PC-9 (cell line): Measurements from ENCODE around the gene ALG5.

Experiments
- EZH2 ChIP-seq: fragments of 200-600 bp; sonication (generic); IDR thresholded peaks from 2 replicates; pipeline ENCODE4 v1.8.0; 2017; ENCODE audit warnings: antibody characterized with exemption, low read depth
- TF ChIP-seq, protein P1 (sequence below): fragments of 200-600 bp; sonication (generic); conservative IDR thresholded peaks from 2 replicates; pipeline ENCODE4 v1.6.1; 2017; ENCODE audit warnings: mixed run types, antibody characterized with exemption, mild to moderate bottlenecking, moderate library complexity

DNA sequence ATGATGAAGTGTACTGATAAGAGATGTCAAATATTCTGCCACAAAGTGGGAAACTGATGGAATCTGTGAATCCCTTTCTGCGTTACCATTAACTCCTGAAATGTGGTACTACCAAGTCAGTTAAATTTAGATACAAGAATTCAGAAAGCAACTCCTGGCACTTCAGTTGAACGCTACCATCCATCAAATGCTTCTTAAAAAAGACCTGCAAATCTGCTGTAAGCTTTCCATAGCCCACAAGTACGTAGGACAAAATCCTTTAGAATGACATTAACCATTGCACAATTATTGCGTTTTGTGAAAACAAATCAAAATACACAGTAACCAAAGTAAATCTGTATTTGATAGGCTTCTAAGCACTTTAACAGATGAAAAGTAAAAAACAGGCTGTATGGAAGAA is 84.5 kb downstream of the ALG5 start:
- TF ChIP-seq, protein P1, sequence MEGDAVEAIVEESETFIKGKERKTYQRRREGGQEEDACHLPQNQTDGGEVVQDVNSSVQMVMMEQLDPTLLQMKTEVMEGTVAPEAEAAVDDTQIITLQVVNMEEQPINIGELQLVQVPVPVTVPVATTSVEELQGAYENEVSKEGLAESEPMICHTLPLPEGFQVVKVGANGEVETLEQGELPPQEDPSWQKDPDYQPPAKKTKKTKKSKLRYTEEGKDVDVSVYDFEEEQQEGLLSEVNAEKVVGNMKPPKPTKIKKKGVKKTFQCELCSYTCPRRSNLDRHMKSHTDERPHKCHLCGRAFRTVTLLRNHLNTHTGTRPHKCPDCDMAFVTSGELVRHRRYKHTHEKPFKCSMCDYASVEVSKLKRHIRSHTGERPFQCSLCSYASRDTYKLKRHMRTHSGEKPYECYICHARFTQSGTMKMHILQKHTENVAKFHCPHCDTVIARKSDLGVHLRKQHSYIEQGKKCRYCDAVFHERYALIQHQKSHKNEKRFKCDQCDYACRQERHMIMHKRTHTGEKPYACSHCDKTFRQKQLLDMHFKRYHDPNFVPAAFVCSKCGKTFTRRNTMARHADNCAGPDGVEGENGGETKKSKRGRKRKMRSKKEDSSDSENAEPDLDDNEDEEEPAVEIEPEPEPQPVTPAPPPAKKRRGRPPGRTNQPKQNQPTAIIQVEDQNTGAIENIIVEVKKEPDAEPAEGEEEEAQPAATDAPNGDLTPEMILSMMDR, result no peak
- TF ChIP-seq EZH2, result no peak
